HepG2 (cell line): ENCODE results near the gene ZSCAN26. TPM values are rescaled to one million over a fixed set of nuclear protein-coding genes. Genes with fewer than 3 reads are reported as not detected.
A peak's percentile ranks its signal among the peaks of the same experiment; 100 is the strongest.

Experiments used
- CSRNP1 ChIP-seq: sonication (generic); formaldehyde crosslinking; IDR thresholded peaks from 2 replicates; pipeline ENCODE4 v1.8.1; 2023; ENCODE audit warnings: mild to moderate bottlenecking, missing genetic modification reagents
- ELK4 ChIP-seq: sonication (generic); formaldehyde crosslinking; IDR thresholded peaks from 2 replicates; pipeline ENCODE4 v1.9.0; 2021; ENCODE audit warnings: missing genetic modification reagents, borderline replicate concordance
- FOXJ3 ChIP-seq: sonication (generic); formaldehyde crosslinking; IDR thresholded peaks from 2 replicates; pipeline ENCODE4 v1.4.0; 2020; ENCODE audit warnings: missing genetic modification reagents, mild to moderate bottlenecking, borderline replicate concordance
- GMEB1 ChIP-seq: sonication (generic); formaldehyde crosslinking; IDR thresholded peaks from 2 replicates; pipeline ENCODE4 v1.5.1; 2020; ENCODE audit warnings: missing genetic modification reagents, mild to moderate bottlenecking, borderline replicate concordance
- GZF1 ChIP-seq: sonication (generic); formaldehyde crosslinking; IDR thresholded peaks from 2 replicates; pipeline ENCODE4 v1.5.1; 2020; ENCODE audit warnings: mild to moderate bottlenecking, missing genetic modification reagents
- MAZ ChIP-seq, 2 experiments: sonication (generic) in 1 of 2; formaldehyde crosslinking in 1 of 2; IDR thresholded peaks; 2 replicates each; pipeline versions ENCODE4 v1.5.0 to v1.6.1; 2012 to 2020; ENCODE audit warnings: low read depth in 2 of 2, mild to moderate bottlenecking in 2 of 2, borderline replicate concordance in 1 of 2, improper control_type of control experiment in 1 of 2, low read length in 1 of 2, missing genetic modification reagents in 1 of 2, moderate library complexity in 1 of 2
- MNT ChIP-seq: fragments of 450-650 bp; IDR thresholded peaks from 2 replicates; pipeline ENCODE4 v1.6.1; 2016
- NPAS2 ChIP-seq: sonication (generic); formaldehyde crosslinking; IDR thresholded peaks from 2 replicates; pipeline ENCODE4 v1.8.0; 2022; ENCODE audit warnings: mild to moderate bottlenecking, missing genetic modification reagents, borderline replicate concordance
- PBX3 ChIP-seq: sonication (generic); formaldehyde crosslinking; IDR thresholded peaks from 2 replicates; pipeline ENCODE4 v1.8.1; 2023; ENCODE audit warnings: missing genetic modification reagents, inconsistent platforms, borderline replicate concordance
- RARA ChIP-seq: IDR thresholded peaks from 2 replicates; pipeline ENCODE4 v1.6.1; 2016; ENCODE audit warnings: missing genetic modification reagents, missing compliant biosample characterization
- SP1 ChIP-seq, 2 experiments: fragments of 450-650 bp in 1 of 2; sonication (generic) in 1 of 2; formaldehyde crosslinking in 1 of 2; IDR thresholded peaks; 2 replicates each; pipeline versions ENCODE4 v1.4.0 to v1.6.1; 2016 to 2020; ENCODE audit warnings: missing genetic modification reagents in 1 of 2
- SP4 ChIP-seq: sonication (generic); formaldehyde crosslinking; IDR thresholded peaks from 2 replicates; pipeline ENCODE4 v1.8.1; 2023; ENCODE audit warnings: mild to moderate bottlenecking, missing genetic modification reagents
- SPEN ChIP-seq: sonication (generic); formaldehyde crosslinking; IDR thresholded peaks from 2 replicates; pipeline ENCODE4 v1.5.1; 2020; ENCODE audit warnings: low read depth, mild to moderate bottlenecking, missing genetic modification reagents
- SSRP1 ChIP-seq: IDR thresholded peaks from 2 replicates; pipeline ENCODE4 v1.6.1; 2016; ENCODE audit warnings: control low read depth
- TEAD2 ChIP-seq: sonication (generic); formaldehyde crosslinking; IDR thresholded peaks from 2 replicates; pipeline ENCODE4 v1.9.0; 2021; ENCODE audit warnings: missing genetic modification reagents
- TFAP4 ChIP-seq: sonication (generic); IDR thresholded peaks from 2 replicates; pipeline ENCODE4 v1.6.1; 2016; ENCODE audit warnings: low read depth, borderline replicate concordance
- ZNF335 ChIP-seq: sonication (generic); formaldehyde crosslinking; IDR thresholded peaks from 2 replicates; pipeline ENCODE4 v1.4.0; 2020; ENCODE audit warnings: missing genetic modification reagents
- ZNF343 ChIP-seq: sonication (generic); formaldehyde crosslinking; IDR thresholded peaks from 2 replicates; pipeline ENCODE4 v1.4.0; 2020; ENCODE audit warnings: mild to moderate bottlenecking, missing genetic modification reagents
- ZNF572 ChIP-seq: sonication (generic); formaldehyde crosslinking; IDR thresholded peaks from 2 replicates; pipeline ENCODE4 v1.5.1; 2020; ENCODE audit warnings: mild to moderate bottlenecking, missing genetic modification reagents
- ZNF782 ChIP-seq: sonication (generic); formaldehyde crosslinking; IDR thresholded peaks from 2 replicates; pipeline ENCODE4 v1.4.0; 2020; ENCODE audit warnings: missing genetic modification reagents, mild to moderate bottlenecking, borderline replicate concordance
- ZSCAN25 ChIP-seq: sonication (generic); formaldehyde crosslinking; IDR thresholded peaks from 2 replicates; pipeline ENCODE4 v1.8.0; 2022; ENCODE audit warnings: mild to moderate bottlenecking, missing genetic modification reagents
- polyA plus RNA-seq, 8 experiments: library from polyadenylated mRNA; depleted of rRNA in 3 of 8; stranded (reverse) in 7 of 8; unstranded in 1 of 8; fragments of >200 nt; fragmentation: Illumina TruSeq in 4 of 8; extraction: Trizol in 4 of 8; gene quantifications; 2 replicates each; pipeline versions ENCODE4 v1.2.1 to v1.2.3, GENCODE V29; 2011 to 2016; ENCODE audit warnings: low read depth in 4 of 8, missing spikeins in 1 of 8, mixed read lengths in 1 of 8; ENCODE audit not compliant: insufficient read depth in 1 of 8
- total RNA-seq, 5 experiments: library from RNA; depleted of rRNA; stranded (reverse); fragments of >200 nt; fragmentation: Illumina TruSeq; extraction: Trizol; gene quantifications; 2 replicates each; pipeline ENCODE4 v1.2.3, GENCODE V29; 2016; ENCODE audit warnings: low read depth in 1 of 5

ZSCAN26 gene
- total and polyA plus RNA-seq, 2 of the 13 experiments (the other 11 are each of a cell fraction or from before 2014, with no cell fraction given): 12.0 to 15.6 TPM

- peak; percentile 88; the same call in 1 of the 2 replicates for TF ChIP-seq FOXJ3 (CRISPR knock-in tag)
- peak; percentile 77 for TF ChIP-seq ZSCAN25 (CRISPR knock-in tag)
- no peak for TF ChIP-seq TFAP4
- no peak for TF ChIP-seq ELK4 (CRISPR knock-in tag)
- TF ChIP-seq ZNF343 (CRISPR knock-in tag): 0 out of 2 replicates have a peak, but pooled peaks have one; percentile 51
- peak; percentile 52; the same call in 1 of the 2 replicates for TF ChIP-seq SP4
- no peak for TF ChIP-seq PBX3 (CRISPR knock-in tag)
- no peak for TF ChIP-seq SSRP1 (CRISPR knock-in tag)
- peak; percentile 31; the same call in 1 of the 2 replicates for TF ChIP-seq SPEN (CRISPR knock-in tag)
- TF ChIP-seq RARA: peak; percentile 51
- TF ChIP-seq CSRNP1 (CRISPR knock-in tag): no peak
- no peak for TF ChIP-seq MNT
- TF ChIP-seq SP1 (IDR thresholded peaks at IDR 0.05): no peak
- no peak for TF ChIP-seq SP1 (CRISPR knock-in tag; IDR thresholded peaks at IDR 0.05)
- 0 out of 2 replicates have a peak, but pooled peaks have one; percentile 82 for TF ChIP-seq ZNF572 (CRISPR knock-in tag)
- no peak for TF ChIP-seq TEAD2 (CRISPR knock-in tag)
- TF ChIP-seq GZF1 (CRISPR knock-in tag): no peak
- TF ChIP-seq NPAS2 (CRISPR knock-in tag): no peak
- peak; percentile 45; the same call in 1 of the 2 replicates for TF ChIP-seq ZNF782 (CRISPR knock-in tag)
- TF ChIP-seq GMEB1 (CRISPR knock-in tag): peak; percentile 43; the same call in 1 of the 2 replicates
- no peak for TF ChIP-seq MAZ (IDR thresholded peaks at IDR 0.05; ENCODE audit: borderline replicate concordance, low read depth, low read length)
- TF ChIP-seq MAZ (CRISPR knock-in tag; IDR thresholded peaks at IDR 0.05; ENCODE audit: low read depth): peak; percentile 21; the same call in 1 of the 2 replicates
- TF ChIP-seq ZNF335 (CRISPR knock-in tag): no peak
Observed at GRCh38 chr6:28323813-28324424, 57.0 kb downstream of the ZSCAN26 start (continued).
